Measurements from ENCODE around the gene ALDH1L2. TPM values are rescaled to one million over a fixed set of nuclear protein-coding genes. Genes with fewer than 3 reads are reported as not detected.

Gene ALDH1L2
- total RNA-seq, 1 donor from 2014 or later: 5.0 TPM

DNA sequence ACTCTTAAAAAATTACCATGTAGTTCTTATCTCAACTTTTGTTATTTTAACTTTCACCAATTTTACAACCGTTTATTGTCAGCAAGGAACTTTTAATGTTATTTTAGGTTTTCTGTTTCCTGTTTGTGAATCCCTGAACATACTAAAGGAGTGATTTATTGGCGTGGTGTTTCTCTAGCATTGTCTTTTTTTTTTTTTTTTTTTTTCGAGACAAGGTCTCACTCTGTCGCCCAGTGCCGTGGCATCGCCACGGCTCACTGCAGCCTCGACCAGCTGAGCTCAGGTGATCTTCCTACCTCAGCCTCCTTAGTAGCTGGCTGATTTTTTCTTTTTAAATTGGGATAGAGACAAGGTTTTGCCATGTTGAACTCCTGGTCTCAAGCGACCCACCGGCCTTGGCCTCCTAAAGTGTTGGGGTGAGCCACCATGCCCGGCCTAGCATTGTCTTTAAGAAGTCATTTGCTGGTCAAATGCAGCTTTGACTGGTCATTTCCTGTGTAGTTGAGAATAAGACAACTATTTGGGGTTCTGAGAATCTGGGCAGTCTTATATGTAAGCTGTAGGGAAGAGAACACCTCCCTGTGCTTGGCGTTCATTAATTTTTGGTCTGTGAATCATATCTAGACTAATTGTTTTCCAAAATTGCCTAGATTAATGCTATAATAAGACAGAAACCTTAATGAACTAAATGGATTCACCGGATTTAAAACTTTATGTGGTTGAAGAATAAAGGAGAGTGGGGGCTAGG, 25.4 kb upstream of the ALDH1L2 start:
- Histone ChIP-seq H3K36me3 (peaks cover 20% of the 10 kb centered on the region), H3K9me3 (no peaks in the 10 kb centered on the region), H3K27ac (peak overlapping the region; percentile 18), H3K27me3 (no peaks in the 10 kb centered on the region), H3K4me3 (peak overlapping the region; percentile 90), H3K4me1 (peaks cover 40% of the 10 kb centered on the region)
- intact Hi-C loops (cut with DNase I): no loop called here
- ATAC-seq: no peak
- DNase-seq: no peak
- TF ChIP-seq, protein P1, sequence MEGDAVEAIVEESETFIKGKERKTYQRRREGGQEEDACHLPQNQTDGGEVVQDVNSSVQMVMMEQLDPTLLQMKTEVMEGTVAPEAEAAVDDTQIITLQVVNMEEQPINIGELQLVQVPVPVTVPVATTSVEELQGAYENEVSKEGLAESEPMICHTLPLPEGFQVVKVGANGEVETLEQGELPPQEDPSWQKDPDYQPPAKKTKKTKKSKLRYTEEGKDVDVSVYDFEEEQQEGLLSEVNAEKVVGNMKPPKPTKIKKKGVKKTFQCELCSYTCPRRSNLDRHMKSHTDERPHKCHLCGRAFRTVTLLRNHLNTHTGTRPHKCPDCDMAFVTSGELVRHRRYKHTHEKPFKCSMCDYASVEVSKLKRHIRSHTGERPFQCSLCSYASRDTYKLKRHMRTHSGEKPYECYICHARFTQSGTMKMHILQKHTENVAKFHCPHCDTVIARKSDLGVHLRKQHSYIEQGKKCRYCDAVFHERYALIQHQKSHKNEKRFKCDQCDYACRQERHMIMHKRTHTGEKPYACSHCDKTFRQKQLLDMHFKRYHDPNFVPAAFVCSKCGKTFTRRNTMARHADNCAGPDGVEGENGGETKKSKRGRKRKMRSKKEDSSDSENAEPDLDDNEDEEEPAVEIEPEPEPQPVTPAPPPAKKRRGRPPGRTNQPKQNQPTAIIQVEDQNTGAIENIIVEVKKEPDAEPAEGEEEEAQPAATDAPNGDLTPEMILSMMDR (IDR thresholded peaks at IDR 0.05): no peak

DNA sequence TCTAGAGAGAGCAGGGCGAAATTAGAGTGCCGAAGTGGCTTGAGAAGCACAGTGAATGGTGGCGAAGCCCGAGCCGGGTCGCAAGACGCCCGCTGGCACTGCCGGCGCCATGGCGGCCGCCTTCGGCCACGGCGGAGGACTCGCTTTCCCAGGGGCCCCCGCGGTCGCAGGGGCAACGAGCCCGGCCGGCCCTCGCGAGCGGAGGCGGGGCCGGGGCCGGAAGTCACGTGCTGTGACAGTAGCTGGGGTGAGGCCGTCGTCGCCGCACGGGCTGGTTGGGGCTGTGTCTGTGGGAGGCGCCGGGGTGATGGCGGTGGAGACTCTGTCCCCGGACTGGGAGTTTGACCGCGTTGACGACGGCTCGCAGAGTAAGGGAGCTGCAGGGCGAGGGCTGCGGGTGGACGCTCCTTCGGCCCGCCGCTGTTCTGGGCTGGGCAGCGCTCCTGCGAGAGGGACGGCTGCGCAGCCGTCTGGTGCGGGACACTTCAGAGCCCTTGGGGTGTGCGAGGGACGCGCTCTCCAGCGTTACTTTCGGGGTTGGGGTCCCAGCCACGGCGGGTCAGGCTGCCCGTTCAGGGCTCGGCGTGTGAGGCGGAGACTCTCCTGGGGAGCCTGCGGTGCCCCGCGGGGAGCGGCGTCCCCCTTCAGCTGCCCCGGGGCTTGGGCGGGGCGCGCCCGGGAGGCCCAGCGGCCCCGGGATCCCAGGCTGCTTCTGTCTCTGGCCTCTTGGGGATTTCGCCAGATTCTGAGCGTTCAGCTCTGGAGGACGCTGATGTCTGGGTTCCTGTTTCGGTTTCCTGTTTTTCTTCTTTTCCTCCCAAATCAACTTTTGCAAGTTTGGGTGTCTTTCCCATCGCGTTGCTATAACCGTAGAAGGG, 23.5 kb upstream of the ALDH1L2 start, which contains the start of gene WASHC4:
TSS of gene WASHC4 (plus strand) at position 238 of the 878 bp plus-strand sequence. CDS start at position 308, 70 bp downstream.
- TF ChIP-seq, protein P1 (IDR thresholded peaks at IDR 0.05): no peak
- H3K9me3 ChIP-seq: no peaks in the 10 kb centered on the region
- H3K4me1 ChIP-seq: peaks cover 31% of the 10 kb centered on the region
- peak; percentile 98 for DNase-seq
- peak within 1 kb of the TSS; percentile 98 for H3K27ac ChIP-seq
- intact Hi-C loops (cut with DNase I): no loop called here
- ATAC-seq: peak; percentile 99
- H3K36me3 ChIP-seq: peaks cover 10% of the 10 kb centered on the region
- H3K4me3 ChIP-seq: peak within 1 kb of the TSS; percentile 90
- H3K27me3 ChIP-seq: no peaks in the 10 kb centered on the region

DNA sequence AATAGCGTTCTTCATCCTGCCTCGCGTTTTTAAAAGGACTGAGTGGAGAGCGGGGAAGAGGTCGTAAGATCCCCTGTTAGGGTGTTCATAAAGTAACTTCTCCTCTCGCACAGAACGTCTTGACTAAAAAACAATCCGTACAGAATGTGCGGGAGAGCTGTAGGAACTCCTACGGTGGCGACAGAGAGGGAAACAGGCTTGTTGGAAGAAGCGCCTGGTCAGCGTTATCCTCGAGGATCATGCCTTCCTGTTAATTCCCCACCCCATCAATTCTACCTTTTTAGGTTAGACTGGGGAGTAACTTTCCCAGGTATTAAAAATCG, 22.9 kb upstream of the ALDH1L2 start:
- H3K9me3 ChIP-seq: no peaks in the 10 kb centered on the region
- ATAC-seq: peak; percentile 49
- intact Hi-C loops (cut with DNase I): no loop called here
- H3K4me3 ChIP-seq: peak overlapping the region; percentile 90
- H3K4me1 ChIP-seq: peaks cover 31% of the 10 kb centered on the region
- TF ChIP-seq, protein P1 (IDR thresholded peaks at IDR 0.05): no peak
- peaks cover 4% of the 10 kb centered on the region for H3K36me3 ChIP-seq
- no peaks in the 10 kb centered on the region for H3K27me3 ChIP-seq
- H3K27ac ChIP-seq: peak overlapping the region; percentile 98
- DNase-seq: no peak

DNA sequence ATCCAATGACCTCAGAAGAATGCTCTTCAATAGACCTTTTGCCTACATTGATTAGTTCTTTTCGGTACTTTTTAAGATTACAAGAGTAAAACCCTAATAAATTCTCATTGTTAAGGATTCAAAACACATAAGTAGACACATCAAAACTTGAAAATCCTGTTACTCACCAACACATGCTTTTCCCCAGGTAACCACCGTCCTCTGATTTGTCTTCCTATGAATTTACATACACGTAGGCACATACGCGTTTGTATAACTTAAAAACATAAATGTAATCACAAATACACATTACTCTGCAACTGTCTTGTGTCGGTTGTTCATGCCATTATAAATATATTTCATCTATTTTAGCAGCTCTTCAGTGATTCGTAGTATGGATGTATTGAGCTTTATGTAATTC, 22.4 kb upstream of the ALDH1L2 start:
- Histone ChIP-seq H3K36me3 (no peaks in the 10 kb centered on the region), H3K27ac (peak overlapping the region; percentile 98), H3K27me3 (no peaks in the 10 kb centered on the region), H3K9me3 (no peaks in the 10 kb centered on the region), H3K4me3 (peak overlapping the region; percentile 90), H3K4me1 (peaks cover 26% of the 10 kb centered on the region)
- TF ChIP-seq, protein P1 (IDR thresholded peaks at IDR 0.05): no peak
- intact Hi-C loops (cut with DNase I): no loop called here
- ATAC-seq (no peak), DNase-seq (no peak)

DNA sequence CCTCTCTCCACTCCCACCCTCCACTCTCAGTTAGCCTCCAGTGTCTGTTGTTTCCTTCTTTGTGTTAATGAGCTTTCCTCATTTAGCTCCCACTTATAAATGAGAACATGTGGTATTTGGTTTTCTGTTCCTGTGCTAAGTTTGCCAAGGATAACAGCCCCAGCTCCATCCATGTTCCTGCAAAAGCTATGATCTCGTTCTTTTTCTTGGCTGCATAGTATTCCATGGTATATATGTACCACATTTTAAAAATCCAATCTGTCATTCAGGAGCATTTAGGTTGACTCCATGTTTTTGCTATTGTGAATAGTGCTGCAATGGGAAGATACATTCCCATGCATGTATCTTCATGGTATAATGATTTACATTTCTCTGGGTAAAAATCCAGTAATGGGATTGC, 20.5 kb upstream of the ALDH1L2 start:
- Histone ChIP-seq H3K27ac (no peak overlapping the region), H3K4me1 (peaks cover 7% of the 10 kb centered on the region), H3K27me3 (no peaks in the 10 kb centered on the region), H3K9me3 (no peaks in the 10 kb centered on the region), H3K4me3 (no peak overlapping the region), H3K36me3 (no peaks in the 10 kb centered on the region)
- TF ChIP-seq, protein P1 (IDR thresholded peaks at IDR 0.05): no peak
- DNase-seq: no peak
- intact Hi-C loops (cut with DNase I): no loop called here
- ATAC-seq: no peak
